ENCODE results near the gene TOMT.

- TF ChIP-seq EZH2 (IDR thresholded peaks at IDR 0.05; ENCODE audit: insufficient read depth, poor library complexity, severe bottlenecking): no peak
- TF ChIP-seq EZH2phosphoT487 (IDR thresholded peaks at IDR 0.05; ENCODE audit: insufficient read depth, low read depth): no peak
These were observed 38.5 kb upstream of the TOMT start for GRCh38 chr11:72067266-72067665.

All from GM23248 (cell line).